ENCODE measurements around the gene PLXNA2. TPM values are rescaled to one million over a fixed set of nuclear protein-coding genes. Genes with fewer than 3 reads are reported as not detected.
A peak's percentile ranks its signal among the peaks of the same experiment; 100 is the strongest.

PLXNA2 gene, protein sequence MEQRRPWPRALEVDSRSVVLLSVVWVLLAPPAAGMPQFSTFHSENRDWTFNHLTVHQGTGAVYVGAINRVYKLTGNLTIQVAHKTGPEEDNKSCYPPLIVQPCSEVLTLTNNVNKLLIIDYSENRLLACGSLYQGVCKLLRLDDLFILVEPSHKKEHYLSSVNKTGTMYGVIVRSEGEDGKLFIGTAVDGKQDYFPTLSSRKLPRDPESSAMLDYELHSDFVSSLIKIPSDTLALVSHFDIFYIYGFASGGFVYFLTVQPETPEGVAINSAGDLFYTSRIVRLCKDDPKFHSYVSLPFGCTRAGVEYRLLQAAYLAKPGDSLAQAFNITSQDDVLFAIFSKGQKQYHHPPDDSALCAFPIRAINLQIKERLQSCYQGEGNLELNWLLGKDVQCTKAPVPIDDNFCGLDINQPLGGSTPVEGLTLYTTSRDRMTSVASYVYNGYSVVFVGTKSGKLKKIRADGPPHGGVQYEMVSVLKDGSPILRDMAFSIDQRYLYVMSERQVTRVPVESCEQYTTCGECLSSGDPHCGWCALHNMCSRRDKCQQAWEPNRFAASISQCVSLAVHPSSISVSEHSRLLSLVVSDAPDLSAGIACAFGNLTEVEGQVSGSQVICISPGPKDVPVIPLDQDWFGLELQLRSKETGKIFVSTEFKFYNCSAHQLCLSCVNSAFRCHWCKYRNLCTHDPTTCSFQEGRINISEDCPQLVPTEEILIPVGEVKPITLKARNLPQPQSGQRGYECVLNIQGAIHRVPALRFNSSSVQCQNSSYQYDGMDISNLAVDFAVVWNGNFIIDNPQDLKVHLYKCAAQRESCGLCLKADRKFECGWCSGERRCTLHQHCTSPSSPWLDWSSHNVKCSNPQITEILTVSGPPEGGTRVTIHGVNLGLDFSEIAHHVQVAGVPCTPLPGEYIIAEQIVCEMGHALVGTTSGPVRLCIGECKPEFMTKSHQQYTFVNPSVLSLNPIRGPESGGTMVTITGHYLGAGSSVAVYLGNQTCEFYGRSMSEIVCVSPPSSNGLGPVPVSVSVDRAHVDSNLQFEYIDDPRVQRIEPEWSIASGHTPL (N-terminal part only)
- 1 to 10 TPM in 1 of 6 donors, under 1 TPM in 4, not detected in 1; 0.35 to 1.6 (median 0.60) TPM for polyA plus RNA-seq (ENCODE audit: low read depth in 6 of 6)

DNA sequence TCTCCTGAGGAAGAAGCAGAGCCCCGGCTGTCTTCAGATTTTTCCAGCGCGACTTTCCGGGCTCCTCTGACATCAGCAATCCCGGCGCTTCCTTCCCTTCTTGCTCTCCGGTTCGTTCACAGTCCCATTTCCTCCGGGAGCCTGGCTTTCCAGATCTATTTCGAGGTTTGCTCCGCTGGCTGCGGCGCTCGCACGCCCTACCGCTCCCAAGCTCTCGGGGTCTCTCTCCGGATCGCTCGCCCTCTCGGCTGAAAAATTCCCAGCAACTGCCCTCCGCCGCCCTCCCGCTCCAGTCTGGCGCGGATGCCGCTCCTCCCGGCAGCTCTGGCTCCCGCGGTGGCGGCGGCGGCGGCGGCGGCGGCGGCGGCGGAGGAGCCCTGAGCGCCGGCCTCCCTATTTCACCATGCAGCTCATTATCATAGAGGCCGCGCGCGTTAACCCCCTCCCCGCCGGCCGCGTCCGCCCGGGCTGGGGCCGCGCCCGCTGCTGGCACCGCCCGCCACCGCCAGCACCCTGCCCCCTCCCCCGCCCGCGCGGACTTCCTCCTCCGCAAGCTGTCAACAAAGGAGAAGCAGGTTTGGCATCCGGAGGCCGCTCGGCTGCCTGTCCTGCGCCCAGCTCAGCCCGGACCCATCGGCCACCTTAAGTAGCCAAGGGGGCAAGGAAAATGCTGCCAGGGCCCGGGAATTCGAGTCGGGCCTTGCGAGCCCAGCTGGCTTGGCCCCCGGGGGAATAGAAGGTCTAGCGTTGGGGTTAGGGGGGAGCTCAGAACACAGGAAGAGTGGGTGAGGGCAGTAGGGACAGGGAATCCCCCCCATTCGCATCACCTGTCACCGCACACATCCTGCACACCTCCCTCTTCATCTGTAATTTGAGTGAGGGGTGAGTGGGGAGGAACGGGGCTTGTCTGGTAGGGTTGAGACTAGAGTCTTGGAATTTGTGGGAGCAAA, at the start of gene PLXNA2:
Gene PLXNA2, minus strand, starts transcription at position 418 of the 950 bp plus-strand sequence. CDS start 26,462 bp downstream, outside the sequence.
- Mint-ChIP-seq H3K36me3 (no peaks in the 10 kb centered on the region), H3K4me3 (peak within 1 kb of the TSS; percentile 84 to 98 (median 92)), H3K27ac (peak within 1 kb of the TSS; percentile 27 to 95 (median 87)), H3K4me1 (peaks cover 12 to 24% (median 14%) of the 10 kb centered on the region in 3 donors), H3K27me3 (peaks cover 0 to 9% (median 6%) of the 10 kb centered on the region in 3 donors), H3K9me3 (no peaks in the 10 kb centered on the region)
- ATAC-seq (ENCODE audit: low read depth in 2 of 2), result peak; percentile 73 to 75
- peak; percentile 76 for DNase-seq

DNA sequence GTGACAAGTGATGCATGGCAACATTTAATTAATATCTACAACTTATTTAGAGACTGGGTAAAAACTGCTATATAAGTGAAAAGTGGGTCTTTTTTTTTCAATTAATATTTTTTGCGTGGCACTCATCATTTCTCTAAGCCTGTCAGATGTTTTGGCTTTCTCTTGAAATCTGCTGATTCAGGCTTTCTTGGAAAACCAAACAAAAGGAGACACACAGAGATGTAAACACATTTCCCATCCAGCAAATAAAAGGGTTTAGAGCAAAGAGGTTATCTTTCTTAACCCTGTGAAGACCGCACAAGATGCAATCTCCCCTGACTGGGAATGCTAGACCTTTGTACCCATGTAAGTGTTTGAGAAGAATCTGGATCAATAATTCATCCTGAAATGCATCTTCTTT, 48.7 kb upstream of the PLXNA2 start:
- H3K27ac Mint-ChIP-seq, result no peak overlapping the region
- ATAC-seq (ENCODE audit: low read depth in 2 of 2) (no peak), DNase-seq (no peak)
- peaks cover 28 to 49% (median 33%) of the 10 kb centered on the region in 3 donors for H3K27me3 Mint-ChIP-seq
- no peak overlapping the region for H3K4me3 Mint-ChIP-seq
- no peaks in the 10 kb centered on the region for H3K4me1 Mint-ChIP-seq
- no peaks in the 10 kb centered on the region for H3K36me3 Mint-ChIP-seq
- no peaks in the 10 kb centered on the region for H3K9me3 Mint-ChIP-seq

DNA sequence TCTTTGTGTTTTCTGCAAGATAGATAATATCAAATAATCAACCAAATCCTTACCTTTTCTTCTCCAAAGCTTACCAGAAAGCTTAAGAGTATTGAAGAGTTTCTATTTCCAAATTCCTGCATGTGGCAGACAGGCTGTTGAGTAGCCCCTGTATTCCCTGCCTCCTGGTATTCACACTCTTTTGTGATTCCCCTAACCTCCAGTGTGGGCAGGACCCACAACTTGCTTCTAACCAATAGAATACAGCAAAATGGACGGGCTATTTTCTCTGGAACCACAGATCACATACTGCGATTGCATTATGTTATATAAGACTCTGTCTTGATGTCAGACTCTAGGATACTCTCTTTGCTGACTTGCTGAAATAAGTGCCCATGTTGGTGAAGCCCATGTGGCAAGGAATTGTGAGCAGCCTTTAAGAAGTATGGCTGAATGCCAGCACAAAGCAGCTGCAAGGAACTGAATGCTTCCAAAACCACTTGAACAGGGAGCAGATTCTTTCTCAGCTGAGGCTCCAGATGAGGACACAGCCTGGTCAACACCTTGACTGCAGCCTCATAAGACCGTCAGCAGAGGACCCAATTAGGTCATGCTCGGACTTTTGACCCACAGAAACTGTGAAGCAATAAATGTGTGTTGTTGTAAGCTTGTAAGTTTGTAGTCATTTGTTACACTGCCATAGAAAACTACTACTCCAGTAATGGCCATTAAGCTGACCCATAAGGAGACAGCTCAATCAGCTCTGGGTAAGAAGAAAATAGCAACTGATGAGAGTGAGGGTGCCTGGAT, 47.9 kb upstream of the PLXNA2 start:
- Mint-ChIP-seq H3K36me3 (no peaks in the 10 kb centered on the region), H3K4me1 (no peaks in the 10 kb centered on the region), H3K27ac (no peak overlapping the region), H3K9me3 (no peaks in the 10 kb centered on the region), H3K27me3 (peaks cover 27 to 49% (median 28%) of the 10 kb centered on the region in 3 donors), H3K4me3 (no peak overlapping the region)
- DNase-seq (no peak), ATAC-seq (ENCODE audit: low read depth in 2 of 2) (no peak)

DNA sequence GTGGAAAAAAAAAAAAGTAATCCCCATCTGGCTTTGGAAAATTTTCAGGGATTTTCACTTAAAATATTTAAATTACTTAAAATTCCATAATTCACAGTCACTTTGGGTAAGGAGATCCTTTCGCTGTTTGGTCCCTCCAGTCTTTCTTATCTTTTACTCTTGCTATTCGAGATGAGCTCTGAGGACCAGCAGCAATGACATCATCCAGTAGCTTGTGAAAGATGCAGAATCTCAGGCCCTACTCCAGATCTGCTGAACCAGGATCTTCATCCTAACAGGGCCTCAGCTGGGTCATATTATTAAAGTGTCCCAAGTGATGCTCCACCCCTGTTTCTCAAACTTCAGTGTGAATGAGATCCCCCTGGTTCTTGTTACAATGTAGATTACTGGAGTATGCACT, 46.9 kb upstream of the PLXNA2 start:
- no peaks in the 10 kb centered on the region for H3K9me3 Mint-ChIP-seq
- peaks cover 25 to 44% (median 28%) of the 10 kb centered on the region in 3 donors for H3K27me3 Mint-ChIP-seq
- no peak overlapping the region for H3K27ac Mint-ChIP-seq
- no peaks in the 10 kb centered on the region for H3K4me1 Mint-ChIP-seq
- no peak for DNase-seq
- ATAC-seq (ENCODE audit: low read depth in 2 of 2), result no peak
- H3K4me3 Mint-ChIP-seq, result no peak overlapping the region
- no peaks in the 10 kb centered on the region for H3K36me3 Mint-ChIP-seq

DNA sequence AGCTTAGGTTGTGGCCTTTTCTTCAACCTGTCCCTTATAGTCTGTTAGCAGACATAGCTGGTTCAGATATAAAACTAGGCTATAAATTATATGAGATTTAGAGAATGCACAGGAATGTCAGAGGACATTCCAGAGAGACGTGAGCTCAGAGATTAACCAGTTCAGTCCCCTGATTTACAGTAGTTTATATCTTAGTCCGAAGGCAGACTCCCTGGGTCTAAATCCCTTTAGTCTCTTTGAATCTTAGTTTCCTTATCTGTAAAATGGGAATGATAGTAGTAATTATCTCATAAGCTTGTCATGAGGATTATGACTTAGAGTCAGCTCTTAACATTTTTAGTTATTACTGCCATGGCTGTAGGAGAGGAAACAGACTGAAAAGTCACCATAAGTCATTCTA, 45.5 kb upstream of the PLXNA2 start:
- Mint-ChIP-seq H3K36me3 (no peaks in the 10 kb centered on the region), H3K4me1 (no peaks in the 10 kb centered on the region), H3K4me3 (no peak overlapping the region), H3K9me3 (no peaks in the 10 kb centered on the region), H3K27me3 (peaks cover 17 to 36% (median 17%) of the 10 kb centered on the region in 3 donors), H3K27ac (no peak overlapping the region)
- DNase-seq, result no peak
- ATAC-seq (ENCODE audit: low read depth in 2 of 2), result no peak

DNA sequence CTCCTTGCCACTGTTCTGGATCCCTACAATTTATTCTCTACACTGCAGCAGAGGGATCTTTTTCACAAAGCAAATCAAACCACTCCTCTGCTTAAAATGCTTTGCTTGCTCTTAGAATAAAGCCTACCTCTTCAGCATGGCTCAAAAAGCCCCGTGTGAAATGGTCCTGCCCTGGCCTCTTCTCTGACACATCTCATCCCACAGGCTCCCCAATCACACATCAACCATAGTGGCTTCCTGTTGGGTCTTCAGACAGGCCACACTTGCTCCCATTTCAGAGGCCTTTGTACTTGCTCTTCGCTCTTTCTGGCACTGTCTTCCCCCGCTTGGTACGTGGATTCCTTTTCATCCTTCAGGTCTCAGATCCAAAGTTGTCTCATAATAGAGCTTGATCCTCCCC, 44.3 kb upstream of the PLXNA2 start:
- Mint-ChIP-seq H3K9me3 (no peaks in the 10 kb centered on the region), H3K4me1 (no peaks in the 10 kb centered on the region), H3K36me3 (no peaks in the 10 kb centered on the region), H3K27me3 (peaks cover 11 to 34% (median 14%) of the 10 kb centered on the region in 3 donors), H3K4me3 (no peak overlapping the region), H3K27ac (no peak overlapping the region)
- ATAC-seq (ENCODE audit: low read depth in 2 of 2) (no peak), DNase-seq (no peak)

DNA sequence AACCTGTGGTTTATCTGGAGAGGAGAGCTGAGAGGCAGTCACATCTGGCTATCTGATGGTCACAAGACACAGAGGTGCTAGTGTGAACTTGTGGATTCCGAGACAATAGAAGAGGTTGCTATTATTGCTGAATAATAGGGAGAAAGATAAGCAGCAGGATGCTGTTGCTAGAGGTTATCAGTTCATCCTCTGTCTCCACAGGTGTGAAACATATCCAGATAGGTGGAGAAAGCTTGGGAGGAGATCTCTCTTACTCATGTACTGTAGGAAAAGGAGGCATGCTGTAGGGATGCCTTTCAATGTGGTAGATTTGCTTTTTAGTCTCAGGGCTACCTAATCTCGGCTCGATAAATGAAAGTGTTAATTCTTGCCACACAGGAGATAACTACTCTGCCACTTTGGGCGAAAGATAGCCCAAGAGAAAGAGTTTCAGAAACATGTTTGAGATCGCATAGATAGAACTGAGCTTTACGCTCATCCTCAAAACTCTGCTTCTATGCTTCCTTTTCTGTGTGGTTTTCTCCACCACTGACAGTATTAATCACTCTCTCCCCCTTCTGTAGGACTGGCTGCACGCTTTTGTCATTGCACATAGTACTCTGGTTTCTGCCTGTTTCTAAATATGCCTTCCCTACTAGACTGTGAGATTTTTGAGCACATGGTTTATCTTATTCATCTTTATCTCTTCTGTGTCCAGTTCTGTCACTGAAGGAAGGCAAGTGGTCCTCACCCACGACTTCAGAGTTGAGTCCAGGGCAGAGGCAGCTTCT, 36.7 kb upstream of the PLXNA2 start:
- no peaks in the 10 kb centered on the region for H3K36me3 Mint-ChIP-seq
- H3K4me1 Mint-ChIP-seq, result no peaks in the 10 kb centered on the region
- DNase-seq (no peak), ATAC-seq (ENCODE audit: low read depth in 2 of 2) (no peak)
- peaks cover 14 to 48% (median 16%) of the 10 kb centered on the region in 3 donors for H3K27me3 Mint-ChIP-seq
- H3K27ac Mint-ChIP-seq, result no peak overlapping the region
- no peak overlapping the region for H3K4me3 Mint-ChIP-seq
- no peaks in the 10 kb centered on the region for H3K9me3 Mint-ChIP-seq

DNA sequence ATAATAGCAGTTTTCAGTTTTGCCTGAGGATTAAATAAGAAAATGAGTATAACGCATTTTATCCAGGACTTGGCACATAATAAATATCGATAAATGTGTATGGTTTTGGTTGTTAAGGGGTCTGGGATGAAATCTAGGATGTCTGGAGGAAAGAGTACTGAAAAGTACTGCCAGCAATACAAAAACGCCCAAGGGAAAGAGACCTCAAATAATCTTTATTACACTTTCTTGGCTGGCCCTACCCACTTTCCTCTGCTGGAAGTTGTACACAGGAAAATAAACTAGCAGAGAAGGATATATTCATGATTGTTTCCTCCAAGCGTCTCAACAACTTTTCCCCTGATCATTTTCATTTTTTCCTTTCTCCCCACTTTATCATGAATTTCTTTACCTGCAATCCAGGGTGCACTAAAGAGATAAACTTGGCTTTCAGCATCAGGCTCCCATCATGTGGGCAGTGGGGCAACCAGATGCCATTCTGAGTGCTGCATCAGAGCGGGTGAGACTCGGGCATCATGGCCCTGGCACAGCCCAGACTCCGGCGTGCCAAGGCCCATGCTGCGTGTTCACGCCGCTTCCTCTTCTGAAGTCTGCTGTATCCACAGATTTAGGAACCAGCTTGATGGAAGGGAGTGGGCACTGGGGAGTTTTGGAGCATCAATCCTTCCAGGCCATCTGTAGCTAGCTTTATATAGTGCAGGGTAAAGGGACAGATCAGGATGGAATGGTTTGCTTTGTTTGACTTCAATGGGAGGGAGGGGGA, 35.8 kb upstream of the PLXNA2 start:
- Mint-ChIP-seq H3K27ac (peak overlapping the region in 1 of 6 donors; percentile 58), H3K27me3 (peaks cover 14 to 50% (median 18%) of the 10 kb centered on the region in 3 donors), H3K4me3 (no peak overlapping the region), H3K9me3 (no peaks in the 10 kb centered on the region), H3K36me3 (no peaks in the 10 kb centered on the region), H3K4me1 (no peaks in the 10 kb centered on the region)
- ATAC-seq (ENCODE audit: low read depth in 2 of 2) (no peak), DNase-seq (no peak)

DNA sequence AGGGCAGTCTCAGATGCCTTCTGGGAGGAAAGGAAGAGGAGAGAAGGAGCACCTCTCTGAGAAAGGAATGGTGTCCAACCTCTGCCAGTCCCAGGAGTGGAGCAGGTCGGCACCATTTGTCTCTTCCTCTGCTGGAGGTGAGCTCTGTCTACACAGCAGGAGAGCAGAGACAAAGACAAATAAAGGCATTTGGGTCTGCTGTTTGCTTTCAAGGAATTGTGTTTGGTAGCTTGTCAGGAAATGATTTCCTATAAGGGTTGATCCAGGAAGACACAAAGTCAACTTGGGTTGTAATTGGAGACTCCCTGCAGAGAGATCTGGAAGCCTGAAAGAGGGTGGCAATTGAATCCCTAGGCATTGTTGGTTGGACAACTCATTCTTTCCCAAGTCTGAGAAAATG, 34.5 kb upstream of the PLXNA2 start:
- no peaks in the 10 kb centered on the region for H3K36me3 Mint-ChIP-seq

DNA sequence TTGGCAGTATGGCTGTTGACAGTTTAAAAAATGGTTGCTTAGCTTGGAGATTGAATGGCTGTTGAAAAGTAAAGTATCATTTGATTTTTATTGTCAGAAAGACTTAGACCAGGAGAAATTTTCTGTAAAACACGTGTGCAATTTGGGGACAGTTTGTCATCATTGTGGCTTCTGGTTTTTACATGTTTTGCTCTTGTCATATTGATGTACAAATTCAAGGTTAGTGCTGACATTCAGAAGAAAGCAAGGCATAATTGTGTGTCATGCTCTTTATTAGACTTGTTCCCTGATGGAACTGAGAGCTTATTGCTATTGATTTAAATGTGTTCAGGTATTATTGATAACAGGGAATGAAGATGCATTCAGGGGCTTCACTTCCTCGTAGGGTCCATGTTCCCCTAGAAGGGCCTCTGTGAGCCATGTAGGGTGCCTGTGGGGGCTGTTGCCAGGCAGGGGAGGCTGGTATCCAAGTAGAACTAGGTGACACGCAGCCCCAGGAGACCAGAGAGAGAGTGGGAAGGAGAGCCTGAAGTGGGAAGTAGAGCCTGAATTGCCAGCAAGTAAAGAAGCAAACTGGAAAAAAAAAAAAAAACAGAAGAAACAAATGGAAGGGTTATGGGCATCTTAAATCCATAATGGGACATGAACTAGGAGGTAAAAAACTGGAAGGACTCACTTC, 32.7 kb upstream of the PLXNA2 start:
- no peaks in the 10 kb centered on the region for H3K4me1 Mint-ChIP-seq
- DNase-seq (no peak), ATAC-seq (ENCODE audit: low read depth in 2 of 2) (no peak)
- peaks cover 14 to 42% (median 30%) of the 10 kb centered on the region in 3 donors for H3K27me3 Mint-ChIP-seq
- H3K27ac Mint-ChIP-seq, result peak overlapping the region in 1 of 6 donors; percentile 6
- no peak overlapping the region for H3K4me3 Mint-ChIP-seq
- no peaks in the 10 kb centered on the region for H3K9me3 Mint-ChIP-seq
- no peaks in the 10 kb centered on the region for H3K36me3 Mint-ChIP-seq

More for the DNA sequence above, 34.5 kb upstream of the PLXNA2 start:
- Mint-ChIP-seq H3K9me3 (no peaks in the 10 kb centered on the region), H3K4me3 (no peak overlapping the region), H3K27me3 (peaks cover 14 to 46% (median 23%) of the 10 kb centered on the region in 3 donors), H3K27ac (no peak overlapping the region), H3K4me1 (no peaks in the 10 kb centered on the region)
- ATAC-seq (ENCODE audit: low read depth in 2 of 2) (no peak), DNase-seq (no peak)
